Liver (tissue), 9 donors: Measurements from ENCODE around the gene SPATA13. TPM values are rescaled to one million over a fixed set of nuclear protein-coding genes. Genes with fewer than 3 reads are reported as not detected.

Experiments
- DNase-seq: peaks from one replicate; pipeline ENCODE4 v3.0.0-alpha.2; 2017; ENCODE audit warnings: low spot score
- H3K27ac ChIP-seq, 2 donors: one replicate each; pipeline ENCODE4 v1.7.0; 2013; ENCODE audit warnings: inconsistent platforms in 2 of 2, low read length in 2 of 2, control low read depth in 1 of 2, low read depth in 1 of 2, mild to moderate bottlenecking in 1 of 2
- H3K27me3 ChIP-seq, 4 donors: one replicate each; pipeline versions ENCODE4 v1.6.1 to v1.7.0; 2013; ENCODE audit warnings: low read length in 3 of 4, inconsistent platforms in 1 of 4, mild to moderate bottlenecking in 1 of 4, moderate library complexity in 1 of 4; ENCODE audit not compliant: control insufficient read depth in 4 of 4, insufficient read depth in 4 of 4
- H3K36me3 ChIP-seq, 4 donors: one replicate each; pipeline versions ENCODE4 v1.6.1 to v1.7.0; 2013; ENCODE audit warnings: low read length in 3 of 4, mild to moderate bottlenecking in 3 of 4, low read depth in 1 of 4, moderate library complexity in 1 of 4; ENCODE audit not compliant: control insufficient read depth in 4 of 4, insufficient read depth in 3 of 4
- H3K4me1 ChIP-seq, 4 donors: one replicate each; pipeline versions ENCODE4 v1.6.1 to v1.7.0; 2013; ENCODE audit warnings: low read length in 3 of 4, mild to moderate bottlenecking in 3 of 4, moderate library complexity in 1 of 4; ENCODE audit not compliant: control insufficient read depth in 4 of 4, insufficient read depth in 4 of 4
- H3K4me3 ChIP-seq, 3 donors: one replicate each; pipeline versions ENCODE4 v1.6.1 to v1.7.0; 2013; ENCODE audit warnings: low read length in 3 of 3, control low read depth in 1 of 3, low read depth in 1 of 3, mild to moderate bottlenecking in 1 of 3
- H3K9ac ChIP-seq, 2 donors: one replicate each; pipeline ENCODE4 v1.7.0; 2013; ENCODE audit warnings: low read length in 2 of 2, mild to moderate bottlenecking in 2 of 2, moderate library complexity in 2 of 2, control low read depth in 1 of 2, low read depth in 1 of 2
- H3K9me3 ChIP-seq, 4 donors: one replicate each; pipeline versions ENCODE4 v1.6.1 to v1.7.0; 2013; ENCODE audit warnings: low read length in 3 of 4; ENCODE audit not compliant: control insufficient read depth in 4 of 4
- ATF3 ChIP-seq: IDR thresholded peaks from 2 replicates; pipeline ENCODE4 v1.6.1; 2016; ENCODE audit warnings: antibody characterized with exemption
- EGR1 ChIP-seq, 2 donors: IDR thresholded peaks; 2 replicates each; pipeline ENCODE4 v1.6.1; 2016 to 2018; ENCODE audit warnings: antibody characterized with exemption in 2 of 2, low read depth in 2 of 2
- FOXA1 ChIP-seq: IDR thresholded peaks from 2 replicates; pipeline ENCODE4 v1.6.1; 2016; ENCODE audit warnings: antibody characterized with exemption
- FOXA2 ChIP-seq: IDR thresholded peaks from 2 replicates; pipeline ENCODE4 v1.6.1; 2016; ENCODE audit warnings: antibody characterized with exemption
- GABPA ChIP-seq, 2 donors: IDR thresholded peaks in 1 of 2; conservative IDR thresholded peaks in 1 of 2; 2 replicates each; pipeline ENCODE4 v1.6.1; 2016; ENCODE audit warnings: antibody characterized with exemption in 2 of 2, mild to moderate bottlenecking in 1 of 2, moderate library complexity in 1 of 2
- HNF4A ChIP-seq, 2 donors: conservative IDR thresholded peaks; 2 replicates each; pipeline ENCODE4 v1.6.1; 2016; ENCODE audit warnings: antibody characterized with exemption in 2 of 2, mild to moderate bottlenecking in 2 of 2
- JUND ChIP-seq, 2 donors: IDR thresholded peaks; 2 replicates each; pipeline ENCODE4 v1.6.1; 2016; ENCODE audit warnings: antibody characterized with exemption in 2 of 2
- NR2F2 ChIP-seq: IDR thresholded peaks from 2 replicates; pipeline ENCODE4 v1.6.1; 2016; ENCODE audit warnings: antibody characterized with exemption
- RAD21 ChIP-seq, 2 donors: IDR thresholded peaks; 2 replicates each; pipeline ENCODE4 v1.6.1; 2016; ENCODE audit warnings: antibody characterized with exemption in 2 of 2, mild to moderate bottlenecking in 2 of 2
- REST ChIP-seq: IDR thresholded peaks from 2 replicates; pipeline ENCODE4 v1.6.1; 2016; ENCODE audit warnings: antibody characterized with exemption, mild to moderate bottlenecking
- RXRA ChIP-seq, 2 donors: IDR thresholded peaks; 2 replicates each; pipeline ENCODE4 v1.6.1; 2017 to 2018; ENCODE audit warnings: antibody characterized with exemption in 2 of 2, mild to moderate bottlenecking in 1 of 2
- SP1 ChIP-seq: IDR thresholded peaks from 2 replicates; pipeline ENCODE4 v1.6.1; 2018; ENCODE audit warnings: antibody characterized with exemption, mild to moderate bottlenecking
- TAF1 ChIP-seq: conservative IDR thresholded peaks from 2 replicates; pipeline ENCODE4 v1.6.1; 2016; ENCODE audit warnings: antibody characterized with exemption, mild to moderate bottlenecking
- YY1 ChIP-seq: IDR thresholded peaks from 2 replicates; pipeline ENCODE4 v1.6.1; 2016; ENCODE audit warnings: antibody characterized with exemption, mild to moderate bottlenecking
- WGBS: extraction: QIAGEN DNeasy Blood & Tissue Kit; methylation state at CpG from one replicate; pipeline ENCODE4 v1.1.7; 2013; 5-methylcytosine and 5-hydroxymethylcytosine counted together
- polyA plus RNA-seq, 2 donors: library from polyadenylated mRNA; stranded (reverse) in 1 of 2; unstranded in 1 of 2; fragments of 200-250 nt in 1 of 2; fragments of >200 nt in 1 of 2; fragmentation: Nextera tagmentation in 1 of 2; extraction: Ambion mirVana in 1 of 2; gene quantifications; one replicate each; pipeline versions ENCODE4 v1.2.1 to v1.2.3, GENCODE V29; 2013 to 2015
- total RNA-seq, 2 donors: library from RNA; depleted of rRNA; stranded (reverse); fragments of >200 nt; gene quantifications; one replicate each; pipeline ENCODE4 v1.2.3, GENCODE V29; 2014
- TF ChIP-seq, protein P1 (sequence below): fragments of 150-350 bp; IDR thresholded peaks from 2 replicates; pipeline ENCODE4 v1.5.1; 2017; ENCODE audit warnings: improper control_type of control experiment, low read depth, low read length; ENCODE audit not compliant: missing input control
- TF ChIP-seq, protein P2 (sequence below): IDR thresholded peaks from 2 replicates; pipeline ENCODE4 v1.6.1; 2016; ENCODE audit warnings: antibody characterized with exemption
- TF ChIP-seq, protein P3 (sequence below): IDR thresholded peaks from 2 replicates; pipeline ENCODE4 v1.6.1; 2016; ENCODE audit warnings: antibody characterized with exemption
- donor health status: healthy.
- donor health status: healthy.
- donor health status: healthy.
- donor health status: healthy.
- donor health status: healthy.

SPATA13 gene
- total and polyA plus RNA-seq, 4 donors = 10.0 to 57.6 (median 20.4) TPM

DNA sequence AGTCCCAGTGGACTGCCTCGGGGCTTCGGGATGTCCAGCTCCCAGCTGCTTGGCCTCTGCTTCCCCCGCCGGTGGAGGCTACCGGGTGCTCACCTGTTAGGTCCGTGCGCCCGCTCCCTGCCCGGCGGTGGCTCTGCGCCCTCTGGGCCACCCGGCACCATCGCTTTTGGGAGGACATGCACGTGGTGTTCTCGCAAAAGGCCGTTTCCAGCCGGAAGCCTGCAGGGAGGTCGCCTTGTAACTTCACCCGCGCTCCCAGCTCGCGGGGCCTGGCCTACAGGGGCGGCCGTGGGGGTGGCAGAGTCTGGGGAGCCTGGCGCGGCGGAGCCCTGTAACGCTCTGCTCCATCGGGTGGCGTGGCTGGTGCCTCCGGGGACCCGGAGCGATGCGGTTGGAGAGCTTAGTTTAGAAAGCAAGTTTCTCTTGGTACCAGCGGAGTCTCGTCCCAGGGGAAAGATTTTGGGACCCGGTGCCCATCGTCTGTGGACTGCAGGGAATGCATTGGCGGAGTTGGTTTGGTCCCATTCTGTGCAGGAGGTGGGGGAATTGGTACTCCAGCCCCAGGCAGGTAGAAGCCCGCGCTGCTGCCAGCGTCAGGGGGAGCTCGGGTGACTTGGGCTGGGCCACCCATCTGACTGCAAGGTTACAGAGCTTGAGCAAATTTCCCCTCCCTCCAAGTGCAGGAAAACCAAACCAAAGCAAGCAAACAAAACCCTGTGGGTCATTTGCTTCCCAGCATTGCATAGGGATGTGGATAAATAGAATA is 673 bp downstream of the SPATA13 start:
- H3K27ac ChIP-seq = peak overlapping the region; percentile 96 to 97
- no peaks in the 10 kb centered on the region for H3K27me3 ChIP-seq
- peak overlapping the region; percentile 89 to 94 for H3K9ac ChIP-seq
- TF ChIP-seq GABPA (IDR thresholded peaks at IDR 0.05 in 1 of 2, conservative IDR thresholded peaks at IDR 0.05 in 1 of 2) = no peak
- TF ChIP-seq, protein P1, sequence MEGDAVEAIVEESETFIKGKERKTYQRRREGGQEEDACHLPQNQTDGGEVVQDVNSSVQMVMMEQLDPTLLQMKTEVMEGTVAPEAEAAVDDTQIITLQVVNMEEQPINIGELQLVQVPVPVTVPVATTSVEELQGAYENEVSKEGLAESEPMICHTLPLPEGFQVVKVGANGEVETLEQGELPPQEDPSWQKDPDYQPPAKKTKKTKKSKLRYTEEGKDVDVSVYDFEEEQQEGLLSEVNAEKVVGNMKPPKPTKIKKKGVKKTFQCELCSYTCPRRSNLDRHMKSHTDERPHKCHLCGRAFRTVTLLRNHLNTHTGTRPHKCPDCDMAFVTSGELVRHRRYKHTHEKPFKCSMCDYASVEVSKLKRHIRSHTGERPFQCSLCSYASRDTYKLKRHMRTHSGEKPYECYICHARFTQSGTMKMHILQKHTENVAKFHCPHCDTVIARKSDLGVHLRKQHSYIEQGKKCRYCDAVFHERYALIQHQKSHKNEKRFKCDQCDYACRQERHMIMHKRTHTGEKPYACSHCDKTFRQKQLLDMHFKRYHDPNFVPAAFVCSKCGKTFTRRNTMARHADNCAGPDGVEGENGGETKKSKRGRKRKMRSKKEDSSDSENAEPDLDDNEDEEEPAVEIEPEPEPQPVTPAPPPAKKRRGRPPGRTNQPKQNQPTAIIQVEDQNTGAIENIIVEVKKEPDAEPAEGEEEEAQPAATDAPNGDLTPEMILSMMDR = no peak
- TF ChIP-seq, protein P2, sequence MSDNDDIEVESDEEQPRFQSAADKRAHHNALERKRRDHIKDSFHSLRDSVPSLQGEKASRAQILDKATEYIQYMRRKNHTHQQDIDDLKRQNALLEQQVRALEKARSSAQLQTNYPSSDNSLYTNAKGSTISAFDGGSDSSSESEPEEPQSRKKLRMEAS = peak; percentile 44
- peak; percentile 58 to 73 for TF ChIP-seq RXRA (IDR thresholded peaks at IDR 0.05)
- TF ChIP-seq FOXA2 = no peak
- TF ChIP-seq FOXA1 = no peak
- peak; percentile 36 for TF ChIP-seq TAF1
- peak in 1 of 2 donors; percentile 38 for TF ChIP-seq EGR1 (IDR thresholded peaks at IDR 0.05; ENCODE audit: low read depth in 2 of 2)
- TF ChIP-seq NR2F2 = no peak
- TF ChIP-seq JUND (IDR thresholded peaks at IDR 0.05) = no peak
- TF ChIP-seq HNF4A (conservative IDR thresholded peaks at IDR 0.05) = peak; percentile 19 to 36
- TF ChIP-seq REST = peak; percentile 73
- TF ChIP-seq YY1 = peak; percentile 34
- TF ChIP-seq ATF3 = no peak
- TF ChIP-seq RAD21 (IDR thresholded peaks at IDR 0.05) = peak; percentile 50 to 65
- TF ChIP-seq SP1 = no peak
- TF ChIP-seq, protein P3, sequence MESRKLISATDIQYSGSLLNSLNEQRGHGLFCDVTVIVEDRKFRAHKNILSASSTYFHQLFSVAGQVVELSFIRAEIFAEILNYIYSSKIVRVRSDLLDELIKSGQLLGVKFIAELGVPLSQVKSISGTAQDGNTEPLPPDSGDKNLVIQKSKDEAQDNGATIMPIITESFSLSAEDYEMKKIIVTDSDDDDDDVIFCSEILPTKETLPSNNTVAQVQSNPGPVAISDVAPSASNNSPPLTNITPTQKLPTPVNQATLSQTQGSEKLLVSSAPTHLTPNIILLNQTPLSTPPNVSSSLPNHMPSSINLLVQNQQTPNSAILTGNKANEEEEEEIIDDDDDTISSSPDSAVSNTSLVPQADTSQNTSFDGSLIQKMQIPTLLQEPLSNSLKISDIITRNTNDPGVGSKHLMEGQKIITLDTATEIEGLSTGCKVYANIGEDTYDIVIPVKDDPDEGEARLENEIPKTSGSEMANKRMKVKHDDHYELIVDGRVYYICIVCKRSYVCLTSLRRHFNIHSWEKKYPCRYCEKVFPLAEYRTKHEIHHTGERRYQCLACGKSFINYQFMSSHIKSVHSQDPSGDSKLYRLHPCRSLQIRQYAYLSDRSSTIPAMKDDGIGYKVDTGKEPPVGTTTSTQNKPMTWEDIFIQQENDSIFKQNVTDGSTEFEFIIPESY = no peak
- peak overlapping the region; percentile 83 to 87 (median 87) for H3K4me3 ChIP-seq
- H3K9me3 ChIP-seq = no peaks in the 10 kb centered on the region
- under 1% methylated on average over 43 of the region's 43 CpGs for WGBS
- H3K4me1 ChIP-seq = peaks cover 0 to 40% (median 25%) of the 10 kb centered on the region in 4 donors
- DNase-seq = peak; percentile 59
- peaks cover 2 to 7% (median 6%) of the 10 kb centered on the region in 4 donors for H3K36me3 ChIP-seq
